Astrocyte (in vitro differentiated cells and primary cell): ENCODE data around the gene CEACAM18.
A peak's percentile ranks its signal among the peaks of the same experiment; 100 is the strongest.

ENCODE experiments used
- EZH2 ChIP-seq: IDR thresholded peaks from 2 replicates; pipeline ENCODE4 v1.6.1; 2012; ENCODE audit warnings: mild to moderate bottlenecking, low read length, inconsistent platforms; ENCODE audit not compliant: insufficient read depth
- TF ChIP-seq, protein P1 (sequence below): IDR thresholded peaks from 2 replicates; pipeline ENCODE4 v1.5.1; 2011; ENCODE audit warnings: low read depth, mild to moderate bottlenecking, inconsistent platforms, low read length, moderate library complexity; ENCODE audit not compliant: insufficient read depth

DNA sequence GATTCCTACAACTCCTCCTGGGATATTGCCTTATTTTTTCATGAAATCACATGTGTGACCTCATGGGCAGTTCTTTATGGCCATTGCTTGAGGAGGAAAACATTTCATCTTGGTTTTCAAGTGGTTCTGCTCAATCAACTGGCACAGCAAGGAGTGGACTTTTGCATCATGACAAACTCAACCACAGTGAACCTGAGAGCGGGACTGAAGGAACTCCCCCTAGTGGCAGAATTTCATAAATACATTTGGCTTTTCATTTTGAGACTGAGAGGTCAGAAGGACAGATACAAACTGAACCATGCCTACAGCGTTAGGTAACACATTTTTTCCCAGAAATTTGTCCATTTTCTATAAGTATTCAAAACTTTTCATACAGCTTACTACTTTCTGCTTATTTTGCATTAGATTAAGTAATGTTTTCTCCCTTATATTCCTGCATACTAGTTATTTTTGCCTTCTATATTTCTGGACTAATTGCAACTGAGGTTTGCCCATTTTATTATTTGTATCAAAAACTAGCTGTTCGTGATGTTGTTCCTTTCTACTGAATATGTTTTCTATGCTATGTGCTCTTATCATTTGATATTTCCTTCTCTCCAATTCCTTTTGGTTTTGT is 36.6 kb downstream of the CEACAM18 start:
- TF ChIP-seq, protein P1, sequence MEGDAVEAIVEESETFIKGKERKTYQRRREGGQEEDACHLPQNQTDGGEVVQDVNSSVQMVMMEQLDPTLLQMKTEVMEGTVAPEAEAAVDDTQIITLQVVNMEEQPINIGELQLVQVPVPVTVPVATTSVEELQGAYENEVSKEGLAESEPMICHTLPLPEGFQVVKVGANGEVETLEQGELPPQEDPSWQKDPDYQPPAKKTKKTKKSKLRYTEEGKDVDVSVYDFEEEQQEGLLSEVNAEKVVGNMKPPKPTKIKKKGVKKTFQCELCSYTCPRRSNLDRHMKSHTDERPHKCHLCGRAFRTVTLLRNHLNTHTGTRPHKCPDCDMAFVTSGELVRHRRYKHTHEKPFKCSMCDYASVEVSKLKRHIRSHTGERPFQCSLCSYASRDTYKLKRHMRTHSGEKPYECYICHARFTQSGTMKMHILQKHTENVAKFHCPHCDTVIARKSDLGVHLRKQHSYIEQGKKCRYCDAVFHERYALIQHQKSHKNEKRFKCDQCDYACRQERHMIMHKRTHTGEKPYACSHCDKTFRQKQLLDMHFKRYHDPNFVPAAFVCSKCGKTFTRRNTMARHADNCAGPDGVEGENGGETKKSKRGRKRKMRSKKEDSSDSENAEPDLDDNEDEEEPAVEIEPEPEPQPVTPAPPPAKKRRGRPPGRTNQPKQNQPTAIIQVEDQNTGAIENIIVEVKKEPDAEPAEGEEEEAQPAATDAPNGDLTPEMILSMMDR = peak; percentile 61
- TF ChIP-seq EZH2 = no peak
